A673 (cell line): ENCODE measurements around the gene CSH1. TPM values are rescaled to one million over a fixed set of nuclear protein-coding genes. Genes with fewer than 3 reads are reported as not detected.

Experiments used
- BruUV-seq: library from RNA; stranded (reverse); fragments of 400-500 nt; replicated peaks from 2 replicates; lab custom pipeline; 2021; lab: Mats Ljungman, UMichigan
- CTCF ChIA-PET: fragments of 300-600 bp; sonication (Branson Sonifier 250); formaldehyde crosslinking; loops from one replicate; lab custom pipeline; 2022; ENCODE audit warnings: antibody characterized with exemption; lab: Charles Lee
- POLR2A ChIA-PET: fragments of 300-600 bp; sonication (Branson Sonifier 250); formaldehyde crosslinking; loops from one replicate; lab custom pipeline; 2022; ENCODE audit warnings: antibody characterized with exemption; ENCODE audit not compliant: low non-redundant PET; lab: Charles Lee
- DNase-seq: peaks from one replicate; pipeline ENCODE4 v3.0.0-alpha.2; 2015; ENCODE audit warnings: low spot score
- H3K27ac ChIP-seq: fragments of 200-600 bp; sonication (generic); 2 replicates; pipeline ENCODE4 v1.5.1; 2016; ENCODE audit warnings: mixed run types, low read depth, mild to moderate bottlenecking, mixed read lengths, antibody characterized with exemption, low read length; ENCODE audit not compliant: poor library complexity, severe bottlenecking
- H3K27me3 ChIP-seq: fragments of 200-600 bp; sonication (generic); replicated peaks from 2 replicates; pipeline ENCODE4 v1.6.1; 2017; ENCODE audit warnings: mixed run types, low read depth, mild to moderate bottlenecking, mixed read lengths, antibody characterized with exemption, low read length; ENCODE audit not compliant: insufficient read depth, poor library complexity
- H3K36me3 ChIP-seq: fragments of 200-600 bp; sonication (generic); 2 replicates; pipeline ENCODE4 v1.6.1; 2016; ENCODE audit warnings: mixed run types, mild to moderate bottlenecking, mixed read lengths, antibody characterized with exemption, low read length; ENCODE audit not compliant: insufficient read depth, poor library complexity, severe bottlenecking
- H3K4me1 ChIP-seq: fragments of 200-600 bp; sonication (generic); 2 replicates; pipeline ENCODE4 v1.6.1; 2017; ENCODE audit warnings: mixed run types, mild to moderate bottlenecking, mixed read lengths, antibody characterized with exemption, low read length; ENCODE audit not compliant: insufficient read depth, poor library complexity, severe bottlenecking
- H3K4me3 ChIP-seq: fragments of 200-600 bp; sonication (generic); 2 replicates; pipeline ENCODE4 v1.5.1; 2016; ENCODE audit warnings: low read depth, mixed run types, mild to moderate bottlenecking, mixed read lengths, low read length; ENCODE audit not compliant: poor library complexity, severe bottlenecking
- H3K9me3 ChIP-seq: fragments of 200-600 bp; sonication (generic); 2 replicates; pipeline ENCODE4 v1.6.1; 2016; ENCODE audit warnings: mixed run types, low read depth, mild to moderate bottlenecking, mixed read lengths, antibody characterized with exemption, low read length; ENCODE audit not compliant: poor library complexity, severe bottlenecking
- EZH2 ChIP-seq: fragments of 200-600 bp; sonication (generic); IDR thresholded peaks from 2 replicates; pipeline ENCODE4 v1.6.1; 2017; ENCODE audit warnings: borderline replicate concordance, low read depth, mild to moderate bottlenecking, mixed read lengths, antibody characterized with exemption, low read length; ENCODE audit not compliant: poor library complexity, severe bottlenecking
- intact Hi-C: fragments of 100-400 bp; cut with micrococcal nuclease; formaldehyde crosslinking; loops from one replicate; pipeline ENCODE4 v1.10.0; 2022; ENCODE audit not compliant: unreplicated experiment
- total RNA-seq: library from RNA; stranded (reverse); gene quantifications from 2 replicates; pipeline ENCODE4 v1.2.3, GENCODE V29; 2021
- TF ChIP-seq, protein P1 (sequence below): fragments of 300-800, 200-600 bp; sonication (generic); conservative IDR thresholded peaks from 2 replicates; pipeline ENCODE4 v1.5.1; 2017; ENCODE audit warnings: low read depth, mild to moderate bottlenecking, antibody characterized with exemption, low read length, moderate library complexity, mixed read lengths

CSH1 gene
- total RNA-seq, 1 experiment from 2014 or later: not detected

DNA sequence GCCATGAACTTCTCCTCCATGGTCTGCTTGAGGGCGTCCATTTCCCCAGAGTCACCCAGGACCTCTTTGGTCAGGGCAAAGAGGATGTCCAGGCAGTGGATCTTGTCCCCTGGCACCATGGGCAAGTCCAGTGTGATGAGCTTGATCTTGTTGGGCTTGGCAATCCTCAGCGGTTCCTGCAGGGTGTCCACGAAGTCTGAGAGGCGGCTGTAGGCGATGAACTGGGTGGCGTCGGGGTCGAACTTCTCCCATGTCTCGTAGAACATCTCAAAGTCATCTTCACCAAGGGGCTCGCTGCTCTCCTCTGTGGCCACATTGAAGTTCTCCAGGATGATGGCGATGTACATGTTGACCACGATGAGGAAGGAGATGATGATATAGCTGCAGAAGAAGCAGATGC, 44.8 kb upstream of the CSH1 start:
- Histone ChIP-seq H3K4me3 (no peak overlapping the region), H3K9me3 (no peaks in the 10 kb centered on the region), H3K4me1 (no peaks in the 10 kb centered on the region), H3K36me3 (no peaks in the 10 kb centered on the region), H3K27ac (no peak overlapping the region), H3K27me3 (no peaks in the 10 kb centered on the region)
- ChIA-PET POLR2A (no interaction called here), CTCF (no interaction called here)
- no peak for DNase-seq
- intact Hi-C loops: no loop called here
- no TSS peak for BruUV-seq
- no peak for TF ChIP-seq EZH2

DNA sequence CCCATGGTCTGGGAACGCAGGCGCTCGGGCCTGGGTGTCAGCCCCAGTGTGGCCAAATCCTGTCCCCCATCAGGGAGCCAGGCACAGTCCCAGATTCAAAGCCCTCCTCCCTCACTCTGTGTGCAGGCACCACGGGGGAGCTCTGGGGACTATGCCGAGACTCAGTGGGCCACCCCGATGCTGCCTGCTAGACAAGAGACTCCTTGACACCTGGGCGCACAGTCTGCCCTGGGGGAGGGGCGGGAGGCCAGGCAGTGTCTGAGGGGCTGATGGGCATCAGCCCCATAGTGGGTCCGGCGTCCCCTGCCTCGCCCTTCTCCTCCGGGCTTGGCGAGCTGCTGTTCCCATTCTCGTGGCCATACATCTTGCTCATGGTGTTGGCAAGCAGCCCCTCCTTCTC, 44.2 kb upstream of the CSH1 start:
- H3K9me3 ChIP-seq: no peaks in the 10 kb centered on the region
- POLR2A ChIA-PET: no interaction called here
- no TSS peak for BruUV-seq
- TF ChIP-seq, protein P1, sequence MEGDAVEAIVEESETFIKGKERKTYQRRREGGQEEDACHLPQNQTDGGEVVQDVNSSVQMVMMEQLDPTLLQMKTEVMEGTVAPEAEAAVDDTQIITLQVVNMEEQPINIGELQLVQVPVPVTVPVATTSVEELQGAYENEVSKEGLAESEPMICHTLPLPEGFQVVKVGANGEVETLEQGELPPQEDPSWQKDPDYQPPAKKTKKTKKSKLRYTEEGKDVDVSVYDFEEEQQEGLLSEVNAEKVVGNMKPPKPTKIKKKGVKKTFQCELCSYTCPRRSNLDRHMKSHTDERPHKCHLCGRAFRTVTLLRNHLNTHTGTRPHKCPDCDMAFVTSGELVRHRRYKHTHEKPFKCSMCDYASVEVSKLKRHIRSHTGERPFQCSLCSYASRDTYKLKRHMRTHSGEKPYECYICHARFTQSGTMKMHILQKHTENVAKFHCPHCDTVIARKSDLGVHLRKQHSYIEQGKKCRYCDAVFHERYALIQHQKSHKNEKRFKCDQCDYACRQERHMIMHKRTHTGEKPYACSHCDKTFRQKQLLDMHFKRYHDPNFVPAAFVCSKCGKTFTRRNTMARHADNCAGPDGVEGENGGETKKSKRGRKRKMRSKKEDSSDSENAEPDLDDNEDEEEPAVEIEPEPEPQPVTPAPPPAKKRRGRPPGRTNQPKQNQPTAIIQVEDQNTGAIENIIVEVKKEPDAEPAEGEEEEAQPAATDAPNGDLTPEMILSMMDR: no peak
- no peak for TF ChIP-seq EZH2
- no peaks in the 10 kb centered on the region for H3K36me3 ChIP-seq
- H3K27me3 ChIP-seq: no peaks in the 10 kb centered on the region
- H3K4me1 ChIP-seq: no peaks in the 10 kb centered on the region
- intact Hi-C loops: no loop called here
- H3K4me3 ChIP-seq: no peak overlapping the region
- CTCF ChIA-PET: no interaction called here
- H3K27ac ChIP-seq: no peak overlapping the region
- DNase-seq: no peak

DNA sequence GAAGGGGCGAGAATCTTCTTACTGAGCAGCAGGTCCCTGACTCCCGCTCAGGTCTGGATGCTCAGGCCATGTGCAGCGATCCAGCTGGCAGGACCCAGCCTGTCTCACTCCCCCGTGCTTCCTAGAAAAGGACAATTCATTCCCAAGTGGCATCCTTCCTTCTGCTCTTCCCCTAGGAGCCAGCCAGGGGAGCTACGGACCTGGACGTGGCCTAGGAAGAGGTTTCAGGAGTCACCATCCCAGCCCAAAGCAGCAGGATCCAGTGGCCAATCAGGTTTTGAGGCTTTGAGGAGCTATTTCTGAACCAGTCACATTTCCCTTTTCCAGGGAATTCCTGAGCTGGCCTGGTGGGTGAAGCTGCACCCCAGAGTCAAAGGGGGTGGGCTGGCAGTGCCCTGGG, 43.5 kb upstream of the CSH1 start:
- Histone ChIP-seq H3K9me3 (no peaks in the 10 kb centered on the region), H3K27me3 (no peaks in the 10 kb centered on the region), H3K27ac (no peak overlapping the region), H3K4me3 (no peak overlapping the region), H3K36me3 (no peaks in the 10 kb centered on the region), H3K4me1 (no peaks in the 10 kb centered on the region)
- no peak for TF ChIP-seq EZH2
- TF ChIP-seq, protein P1: no peak
- DNase-seq: no peak
- BruUV-seq: no TSS peak
- intact Hi-C loops: no loop called here
- CTCF ChIA-PET: no interaction called here
- POLR2A ChIA-PET: no interaction called here

DNA sequence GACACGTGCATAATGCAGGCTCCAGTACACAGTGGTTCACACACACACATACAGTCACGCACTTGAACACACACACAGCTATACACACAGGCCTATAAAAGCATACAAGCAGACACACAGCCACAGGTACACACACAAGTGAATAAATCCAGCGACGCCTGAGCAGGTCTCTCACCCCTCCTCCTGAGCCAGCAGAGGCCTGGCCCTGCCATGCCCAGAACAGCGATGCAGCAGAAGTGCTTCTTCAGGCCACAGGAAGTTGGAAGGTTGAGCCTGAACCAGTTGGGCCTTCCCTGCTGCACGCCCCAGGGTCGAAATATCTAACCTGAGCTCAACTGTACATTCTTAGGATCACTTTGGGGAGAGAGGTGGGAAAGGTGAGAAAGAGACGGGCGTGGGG, 43.0 kb upstream of the CSH1 start:
- intact Hi-C loops: no loop called here
- Histone ChIP-seq H3K4me3 (no peak overlapping the region), H3K27ac (no peak overlapping the region), H3K27me3 (no peaks in the 10 kb centered on the region), H3K9me3 (no peaks in the 10 kb centered on the region), H3K36me3 (no peaks in the 10 kb centered on the region), H3K4me1 (no peaks in the 10 kb centered on the region)
- BruUV-seq: no TSS peak
- no peak for TF ChIP-seq EZH2
- TF ChIP-seq, protein P1: no peak
- DNase-seq: no peak
- ChIA-PET POLR2A (no interaction called here), CTCF (no interaction called here)
